AG09309 (cell line): ENCODE data around the gene ARID1A.

Experiments used
- DNase-seq: peaks from one replicate; pipeline ENCODE4 v3.0.0-alpha.2; 2010; ENCODE audit warnings: low read depth
- H3K4me3 ChIP-seq: 2 replicates; pipeline ENCODE4 v1.5.1; 2011; ENCODE audit warnings: mild to moderate bottlenecking, low read depth, low read length, moderate library complexity; ENCODE audit not compliant: control insufficient read depth
- CTCF ChIP-seq: IDR thresholded peaks from 2 replicates; pipeline ENCODE4 v1.5.1; 2011; ENCODE audit warnings: mild to moderate bottlenecking, low read depth, low read length, inconsistent platforms; ENCODE audit not compliant: insufficient read depth, control insufficient read depth; ENCODE audit errors: missing control alignments

The ARID1A gene

GRCh38 chr1:26745191-26745590, 49.4 kb downstream of the ARID1A start:
- H3K4me3 ChIP-seq, result no peak overlapping the region
- TF ChIP-seq CTCF, result no peak
- no peak for DNase-seq

- no peak overlapping the region for H3K4me3 ChIP-seq
- no peak for TF ChIP-seq CTCF
- no peak for DNase-seq
Observed at GRCh38 chr1:26747048-26747447, 51.2 kb downstream of the ARID1A start.

- no peak overlapping the region for H3K4me3 ChIP-seq
- no peak for DNase-seq
- TF ChIP-seq CTCF, result no peak
Observed at GRCh38 chr1:26748351-26748750, 52.5 kb downstream of the ARID1A start.

GRCh38 chr1:26749458-26749857, 53.6 kb downstream of the ARID1A start:
- no peak overlapping the region for H3K4me3 ChIP-seq
- DNase-seq, result no peak
- TF ChIP-seq CTCF, result no peak

GRCh38 chr1:26750428-26750827, 54.6 kb downstream of the ARID1A start:
- no peak overlapping the region for H3K4me3 ChIP-seq
- TF ChIP-seq CTCF, result no peak
- DNase-seq, result no peak

- TF ChIP-seq CTCF, result no peak
- no peak overlapping the region for H3K4me3 ChIP-seq
- no peak for DNase-seq
Observed at GRCh38 chr1:26752519-26752918, 56.7 kb downstream of the ARID1A start.
